ENCODE results near the gene ENG. TPM values are rescaled to one million over a fixed set of nuclear protein-coding genes. Genes with fewer than 3 reads are reported as not detected.

The ENG gene
- total RNA-seq, 1 experiment from 2014 or later, result 0.76 TPM

GRCh38 chr9:127828262-127829031 is 26.0 kb downstream of the ENG start:
- peaks cover 17 to 25% of the 10 kb centered on the region in 2 experiments for H3K4me1 ChIP-seq (ENCODE audit: control insufficient read depth in 1 of 2, insufficient read depth in 2 of 2, low read length in 2 of 2)
- peak overlapping the region; percentile 28 to 49 for H3K4me3 ChIP-seq (replicated peaks in 1 of 2; ENCODE audit: low read depth in 1 of 2, low read length in 2 of 2)
- no peaks in the 10 kb centered on the region for H3K36me3 ChIP-seq (ENCODE audit: control insufficient read depth in 1 of 2, insufficient read depth in 2 of 2, low read length in 2 of 2)
- H3K9ac ChIP-seq (ENCODE audit: low read length), result peak overlapping the region; percentile 40
- ATAC-seq (peak; percentile 85), DNase-seq (ENCODE audit: low read depth, low spot score) (peak; percentile 41)
- ChIA-PET POLR2A (interaction anchor here (0.6 kb wide), 2 partner anchors 73 to 372 kb away, joined by 3 to 4 read pairs; no protein-coding TSS in a partner anchor), RAD21 (ENCODE audit: low non-redundant PET in 1 of 2, low total read pairs in 2 of 2, uncharacterized antibody in 2 of 2, unreplicated experiment in 2 of 2) (interaction anchor here in 1 of 2 experiments (0.6 kb wide), 1 partner anchor 33 kb away, joined by 4 read pairs; no protein-coding TSS in a partner anchor), CTCF (interaction anchor here (0.8 kb wide), 1 partner anchor 93 kb away, joined by 6 read pairs; the partner anchor contains the start of gene TOR2A)
- H3K27me3 ChIP-seq (ENCODE audit: insufficient read depth, low read length), result no peaks in the 10 kb centered on the region
- no peaks in the 10 kb centered on the region for H3K9me2 ChIP-seq (ENCODE audit: insufficient read depth)
- no peaks in the 10 kb centered on the region for H3K79me2 ChIP-seq (ENCODE audit: insufficient read depth, low read length)
- peak overlapping the region; percentile 79 for H2AFZ ChIP-seq (ENCODE audit: low read depth, low read length, poor library complexity, severe bottlenecking)
- no TSS peak for BruUV-seq (replicated peaks)
- H3K27ac ChIP-seq (ENCODE audit: low read depth, low read length), result peak overlapping the region; percentile 36; the same call in 1 of the 2 replicates
- peak overlapping the region; percentile 87 for H3K4me2 ChIP-seq (ENCODE audit: low read length)
- peak; percentile 72 for TF ChIP-seq POLR2AphosphoS5 (IDR thresholded peaks at IDR 0.05; ENCODE audit: low read depth, low read length)
- no peak for TF ChIP-seq ZBTB33 (IDR thresholded peaks at IDR 0.05; ENCODE audit: extremely low read depth, insufficient replicate concordance, low read length)
- TF ChIP-seq MAX (IDR thresholded peaks at IDR 0.05), result no peak
- no peak for TF ChIP-seq REST (IDR thresholded peaks at IDR 0.05; ENCODE audit: low read depth)
- peak; percentile 57 for TF ChIP-seq POLR2A (IDR thresholded peaks at IDR 0.05; ENCODE audit: borderline replicate concordance, extremely low read depth, insufficient read depth, insufficient read length)
- TF ChIP-seq EGR1 (IDR thresholded peaks at IDR 0.05; ENCODE audit: low read depth), result no peak
- no peak for TF ChIP-seq CEBPB (IDR thresholded peaks at IDR 0.05; ENCODE audit: low read depth)
- TF ChIP-seq ELF1 (IDR thresholded peaks at IDR 0.05; ENCODE audit: borderline replicate concordance, low read depth), result no peak
- TF ChIP-seq ATF3 (IDR thresholded peaks at IDR 0.05), result no peak
- peak; percentile 95 for TF ChIP-seq TCF7L2 (IDR thresholded peaks at IDR 0.05; ENCODE audit: borderline replicate concordance, extremely low read depth, insufficient read depth, insufficient read length)
- TF ChIP-seq FOSL1 (IDR thresholded peaks at IDR 0.05; ENCODE audit: low read depth), result no peak
- no peak for TF ChIP-seq CTCF (IDR thresholded peaks at IDR 0.05 in 2 of 3, conservative IDR thresholded peaks at IDR 0.05 in 1 of 3; ENCODE audit: borderline replicate concordance in 1 of 3, insufficient read depth in 1 of 3, low read depth in 2 of 3, low read length in 2 of 3)
- no peak; the same call in 1 of the 2 replicates for TF ChIP-seq ZFX (IDR thresholded peaks at IDR 0.05)
- TF ChIP-seq EZH2 (IDR thresholded peaks at IDR 0.05), result no peak
- no peak for TF ChIP-seq SRF (IDR thresholded peaks at IDR 0.05; ENCODE audit: low read depth)
- no peak for TF ChIP-seq CBX3 (IDR thresholded peaks at IDR 0.05; ENCODE audit: low read depth)
- no peak for TF ChIP-seq JUND (IDR thresholded peaks at IDR 0.05)
- H3K9me3 ChIP-seq (ENCODE audit: control insufficient read depth in 1 of 2, insufficient read depth in 1 of 2, low read depth in 1 of 2, low read length in 2 of 2), result no peaks in the 10 kb centered on the region
- intact Hi-C loops (cut with micrococcal nuclease), result no loop called here
- no peaks in the 10 kb centered on the region for H4K20me1 ChIP-seq (ENCODE audit: insufficient read depth)
